HEK293T (cell line): ENCODE data around the gene QSOX1.

Experiments
- BHLHE40 ChIP-seq: fragments of 450-650 bp; IDR thresholded peaks from 2 replicates; pipeline ENCODE4 v1.6.1; 2016; ENCODE audit warnings: mild to moderate bottlenecking, moderate library complexity, borderline replicate concordance
- FOXM1 ChIP-seq: fragments of 450-650 bp; IDR thresholded peaks from 2 replicates; pipeline ENCODE4 v1.6.1; 2017; ENCODE audit warnings: mild to moderate bottlenecking, borderline replicate concordance
- TF ChIP-seq, protein P1 (sequence below): fragments of 450-650 bp; IDR thresholded peaks from 2 replicates; pipeline ENCODE4 v1.6.1; 2016

DNA sequence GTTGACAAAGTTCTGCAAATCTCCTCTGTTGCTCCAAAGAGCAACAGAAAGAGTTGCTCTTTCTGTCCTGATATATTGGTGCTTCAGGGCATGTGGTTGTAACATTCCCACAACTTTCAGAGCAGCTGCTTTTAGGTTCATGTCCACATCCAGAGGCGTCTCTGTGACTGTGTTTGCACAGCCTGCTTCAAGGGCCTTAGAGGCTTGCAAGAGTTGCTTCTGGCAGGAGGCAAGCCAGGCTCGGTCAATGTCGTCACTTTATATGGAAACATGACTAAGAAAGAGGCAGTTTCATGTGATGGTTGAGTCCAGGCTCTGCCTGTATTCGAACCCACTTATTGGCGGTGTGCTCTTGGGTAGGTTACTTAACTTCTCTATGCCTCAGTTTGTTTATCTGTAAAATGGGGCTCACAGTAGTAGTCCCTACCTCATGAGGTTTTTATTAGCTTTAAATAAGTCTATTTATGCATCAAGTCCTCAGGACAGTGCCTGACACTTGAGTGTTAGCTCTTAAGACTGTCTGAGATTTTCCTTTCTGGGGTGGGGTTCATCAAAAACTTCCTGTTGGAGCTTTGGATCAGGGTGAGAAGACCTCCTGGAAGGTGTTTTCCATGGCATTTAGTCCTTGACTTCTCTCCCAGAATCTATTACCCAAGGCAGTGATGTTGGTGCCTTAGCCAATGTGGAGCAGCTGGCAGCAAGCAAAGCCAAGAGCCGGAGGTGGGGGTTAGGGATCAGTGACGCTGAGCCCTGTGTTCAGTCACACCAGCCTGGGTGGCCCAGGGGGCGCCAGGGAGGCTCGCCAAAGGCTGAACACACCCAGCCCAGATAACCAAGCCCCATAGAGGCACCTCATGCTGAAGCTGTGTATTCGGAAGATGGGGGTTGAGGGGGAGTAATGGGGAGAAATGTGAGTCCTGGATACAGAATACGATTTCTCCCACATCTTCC is 94.3 kb downstream of the QSOX1 start:
- no peak for TF ChIP-seq FOXM1
- TF ChIP-seq, protein P1, sequence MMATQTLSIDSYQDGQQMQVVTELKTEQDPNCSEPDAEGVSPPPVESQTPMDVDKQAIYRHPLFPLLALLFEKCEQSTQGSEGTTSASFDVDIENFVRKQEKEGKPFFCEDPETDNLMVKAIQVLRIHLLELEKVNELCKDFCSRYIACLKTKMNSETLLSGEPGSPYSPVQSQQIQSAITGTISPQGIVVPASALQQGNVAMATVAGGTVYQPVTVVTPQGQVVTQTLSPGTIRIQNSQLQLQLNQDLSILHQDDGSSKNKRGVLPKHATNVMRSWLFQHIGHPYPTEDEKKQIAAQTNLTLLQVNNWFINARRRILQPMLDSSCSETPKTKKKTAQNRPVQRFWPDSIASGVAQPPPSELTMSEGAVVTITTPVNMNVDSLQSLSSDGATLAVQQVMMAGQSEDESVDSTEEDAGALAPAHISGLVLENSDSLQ = no peak
- no peak for TF ChIP-seq BHLHE40
